ENCODE data around the gene APLP1.
"Not testable (repeated sequence)": the region's sequence is repeated elsewhere in the genome, so short reads cannot be mapped to it uniquely, and the experiment has no call there.

APLP1 gene

DNA sequence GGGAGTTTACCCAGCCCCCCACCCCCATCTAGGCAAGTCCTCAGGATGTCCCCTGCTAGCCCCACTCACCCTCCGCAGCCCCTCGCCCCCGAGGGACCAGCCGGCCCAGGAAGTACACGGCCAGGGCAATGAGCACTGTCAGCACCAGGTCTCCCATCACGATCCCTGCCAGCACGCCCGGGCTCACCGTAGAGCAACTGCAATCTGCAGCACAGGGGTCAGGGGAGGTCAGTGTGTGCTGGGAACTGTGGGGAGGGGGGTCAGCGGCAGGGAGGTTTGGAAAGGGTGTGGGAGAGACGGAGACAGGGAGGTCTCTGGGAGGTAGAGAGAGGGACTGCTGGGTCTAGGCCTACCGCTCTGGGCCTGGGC lies 39.0 kb downstream of the APLP1 start:
- DNase-seq, result no peak

DNA sequence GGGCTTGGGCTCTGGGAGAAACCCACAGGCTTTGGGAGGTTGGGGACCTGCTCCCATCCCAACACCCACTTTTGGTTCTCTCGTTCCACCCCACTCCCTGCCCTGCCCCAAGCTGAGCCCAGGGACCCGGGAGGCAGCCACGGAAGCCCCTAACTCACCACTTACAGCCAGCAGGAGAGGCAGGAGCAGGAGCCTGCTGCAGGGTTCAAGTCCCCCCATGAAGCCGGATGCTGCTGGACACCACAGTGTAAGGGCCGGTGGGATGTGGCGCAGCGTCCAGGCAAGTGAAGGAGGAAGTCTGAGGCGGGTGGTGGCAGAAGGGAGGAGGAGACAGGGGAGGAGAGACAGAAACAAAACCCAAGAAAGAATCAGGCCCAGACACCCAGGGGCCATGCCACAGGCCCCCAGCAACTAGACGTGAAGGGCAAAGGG lies 39.7 kb downstream of the APLP1 start, which contains the start of gene TYROBP:
Gene TYROBP, minus strand, starts transcription at position 286 of the 432 bp plus-strand sequence. Its CDS starts 67 bp downstream, at position 219.
- DNase-seq, result no peak

DNA sequence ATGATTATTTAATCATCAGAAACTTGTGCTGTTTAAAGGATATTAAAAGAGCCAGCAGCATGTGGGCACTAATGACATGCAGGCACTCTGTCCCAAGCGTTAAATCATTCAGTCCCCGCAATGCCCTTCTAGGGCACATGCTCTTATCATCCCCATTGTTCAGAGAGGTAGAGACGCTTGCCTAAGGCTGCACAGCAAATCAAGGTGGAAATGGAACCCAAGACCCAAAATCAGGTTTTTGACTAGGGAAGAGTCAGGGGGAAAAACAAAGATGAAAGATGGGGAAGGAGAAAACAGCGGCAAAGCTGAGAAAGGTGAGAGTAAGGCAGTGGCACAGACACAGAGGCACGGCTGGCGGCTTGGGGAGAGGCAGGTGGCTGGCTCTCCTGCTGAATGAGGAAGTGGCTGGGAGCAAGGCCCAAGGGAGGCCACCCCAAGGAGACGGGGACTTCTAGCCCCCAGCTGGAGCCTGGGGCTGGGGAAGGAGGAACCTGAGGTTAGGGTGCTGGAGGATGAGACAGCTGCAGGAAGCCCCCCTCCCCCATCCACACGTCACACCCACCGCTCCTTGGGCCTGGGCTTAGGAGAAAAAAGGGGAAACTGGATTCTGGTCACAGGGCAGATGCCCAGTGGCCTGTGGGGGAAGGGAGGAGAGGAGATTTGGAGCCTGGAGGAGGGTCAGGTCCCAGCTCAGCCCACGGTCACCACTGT lies 40.8 kb downstream of the APLP1 start:
- no peak for DNase-seq

DNA sequence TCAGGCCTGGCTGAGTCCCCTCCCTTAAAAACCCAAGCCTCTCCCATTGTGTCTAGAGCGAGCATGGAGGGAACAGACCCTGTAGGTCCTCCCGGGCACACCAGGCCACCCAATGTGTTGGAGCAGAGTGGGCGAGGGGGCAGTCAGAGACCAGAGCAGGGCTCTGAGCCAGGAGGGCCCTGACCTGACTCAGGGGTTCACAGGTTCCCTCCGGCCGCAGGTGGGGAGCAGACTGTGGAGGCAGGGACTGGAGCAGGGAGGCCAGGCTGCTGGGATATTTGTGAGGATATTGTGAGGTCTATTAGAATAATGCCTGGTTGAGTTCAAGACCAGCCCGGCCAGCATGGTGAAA lies 41.3 kb downstream of the APLP1 start:
- DNase-seq, result no peak

DNA sequence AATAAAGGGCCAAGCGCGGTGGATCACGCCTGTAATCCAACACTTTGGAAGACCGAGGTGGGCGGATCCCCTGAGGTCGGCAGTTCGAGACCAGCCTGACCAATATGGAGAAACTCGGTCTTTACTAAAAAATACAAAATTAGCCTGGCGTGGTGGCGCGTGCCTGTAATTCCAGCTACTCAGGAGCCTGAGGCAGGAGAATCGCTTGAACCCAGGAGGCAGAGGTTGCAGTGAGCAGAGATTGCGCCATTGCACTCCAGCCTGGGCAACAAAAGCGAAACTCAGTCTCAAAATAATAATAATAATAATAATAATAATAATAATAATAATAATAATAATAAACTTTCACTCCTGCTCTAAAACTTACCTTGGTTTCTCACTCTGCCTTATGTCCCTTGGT lies 42.0 kb downstream of the APLP1 start:
- not testable (repeated sequence) for DNase-seq

DNA sequence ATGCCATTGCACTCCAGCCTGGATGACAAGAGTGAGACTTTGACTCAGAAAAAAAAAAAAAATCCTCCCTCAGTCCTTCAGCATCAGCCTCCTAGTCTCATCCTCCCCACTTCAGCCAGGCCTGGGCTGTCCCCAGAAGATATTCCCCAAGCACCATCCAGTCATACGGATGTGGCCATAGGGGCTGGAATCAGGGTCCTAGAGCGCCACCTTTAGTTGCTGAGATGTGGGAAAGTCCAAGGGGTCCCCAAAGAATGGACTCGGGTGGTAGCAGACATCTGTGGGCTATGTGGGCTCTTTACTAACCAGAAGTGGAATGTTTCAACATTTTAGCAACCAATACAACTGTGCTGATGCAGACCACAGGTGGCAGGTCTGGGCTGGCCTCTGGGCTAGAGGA lies 42.8 kb downstream of the APLP1 start:
- no peak for DNase-seq

DNA sequence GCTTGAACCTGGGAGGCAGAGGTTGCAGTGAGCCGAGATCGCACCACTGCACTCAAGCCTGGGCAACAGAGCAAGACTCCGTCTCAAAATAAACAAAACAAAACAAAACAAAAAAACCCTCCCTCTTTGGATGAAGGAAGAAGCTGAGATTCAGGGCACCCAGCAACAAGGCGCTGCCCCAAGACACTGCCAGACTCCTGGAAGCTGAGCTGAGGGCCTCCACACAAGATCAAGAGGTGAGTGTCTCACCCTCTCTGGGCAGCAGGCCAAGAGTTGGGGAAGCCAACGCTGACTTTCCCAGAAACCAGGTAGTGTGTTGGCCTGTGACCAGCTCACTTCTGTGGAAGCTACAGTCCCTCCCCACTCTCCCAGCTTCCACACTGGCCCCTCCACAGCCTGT lies 43.4 kb downstream of the APLP1 start:
- no peak for DNase-seq

DNA sequence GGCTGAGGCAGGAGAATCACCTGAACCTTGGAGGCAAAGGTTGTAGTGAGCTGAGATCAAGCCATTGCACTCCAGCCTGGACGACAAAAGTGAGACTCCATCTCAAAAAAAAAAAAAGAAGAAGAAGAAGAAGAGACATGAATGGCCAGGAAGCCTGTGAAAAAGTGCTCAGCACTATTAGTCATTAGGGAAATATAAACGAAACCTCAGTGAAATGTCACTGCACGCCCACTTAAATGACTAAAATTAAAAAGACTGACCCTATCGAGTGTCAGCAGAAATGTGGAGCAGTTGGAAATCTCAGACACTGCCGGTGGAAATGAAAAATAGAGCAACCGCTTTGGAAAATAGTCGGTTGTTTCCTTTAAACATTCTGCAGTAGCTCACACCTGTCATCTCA lies 45.2 kb downstream of the APLP1 start:
- no peak for DNase-seq

DNA sequence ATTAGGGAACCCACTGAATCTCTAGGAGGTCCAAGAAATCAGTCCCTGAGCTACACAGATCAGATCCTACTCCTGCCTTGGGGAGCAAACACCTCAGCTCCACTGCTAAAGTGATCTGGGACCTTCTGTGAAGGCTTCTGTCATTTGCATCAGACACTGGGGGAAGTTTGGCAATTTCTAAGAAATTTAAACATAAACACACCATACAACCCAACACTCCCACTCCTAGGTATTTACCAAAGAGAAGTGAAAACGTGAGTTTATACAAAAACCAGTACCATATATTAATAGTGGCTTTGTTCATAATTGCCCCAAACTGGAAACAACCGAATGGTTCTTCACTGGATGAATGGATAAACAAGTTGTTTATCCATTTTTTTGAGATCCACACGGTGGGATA lies 47.1 kb downstream of the APLP1 start:
- no peak for DNase-seq

DNA sequence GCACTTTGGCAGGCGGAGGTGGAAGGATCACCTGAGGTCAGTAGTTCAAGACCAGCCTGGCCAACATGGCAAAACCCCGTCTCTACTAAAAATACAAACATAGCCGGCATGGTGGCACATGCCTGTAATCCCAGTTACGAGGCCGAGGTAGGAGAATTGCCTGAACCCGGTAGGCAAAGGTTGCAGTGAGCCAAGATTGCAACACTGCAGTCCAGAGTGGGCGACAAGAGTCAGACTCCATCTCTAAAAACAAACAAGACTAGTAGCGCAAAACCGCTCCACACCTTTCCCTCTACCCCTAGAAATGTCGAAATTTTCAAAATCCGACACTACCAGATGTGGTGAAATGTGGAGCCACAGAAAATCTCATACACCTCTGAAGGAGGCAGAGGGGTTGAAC lies 50.9 kb downstream of the APLP1 start:
- no peak for DNase-seq

DNA sequence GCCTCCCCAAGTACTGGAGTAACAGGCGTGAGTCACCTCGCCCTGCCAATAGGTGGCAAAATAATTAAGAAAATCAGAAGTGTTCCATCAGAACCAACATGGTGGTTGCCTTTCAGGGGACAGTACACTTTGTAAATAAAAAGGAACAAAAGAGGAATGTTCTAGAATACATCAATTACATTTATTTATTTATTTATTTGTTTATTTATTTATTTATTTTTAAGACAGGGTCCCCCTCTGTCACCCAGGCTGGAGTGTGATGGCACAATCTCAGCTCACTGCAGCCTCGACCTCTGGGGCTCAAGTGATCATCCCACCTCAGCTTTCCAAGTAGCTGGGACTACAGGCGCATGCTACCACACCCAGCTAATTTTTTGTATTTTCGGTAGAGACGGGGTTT lies 52.6 kb downstream of the APLP1 start:
- no peak for DNase-seq

DNA sequence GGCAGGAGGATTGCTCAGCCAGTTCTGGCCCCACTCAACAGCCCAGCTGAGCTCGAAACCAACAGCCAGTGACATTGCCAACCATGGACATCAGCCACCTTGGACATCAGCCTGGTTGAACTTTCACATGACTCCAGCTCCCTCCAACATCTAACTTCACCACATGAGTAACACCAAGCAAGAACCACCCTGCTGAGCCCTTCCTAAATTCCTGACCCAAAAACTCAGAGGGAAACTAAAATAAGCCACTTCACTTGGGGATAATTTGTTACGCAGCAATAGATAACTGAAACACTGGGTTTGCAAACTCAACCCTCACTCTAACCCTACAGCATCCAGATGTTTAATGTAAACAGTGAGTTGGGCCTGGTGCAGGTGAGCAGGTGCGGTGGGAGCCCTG lies 57.1 kb downstream of the APLP1 start:
- DNase-seq, result no peak

DNA sequence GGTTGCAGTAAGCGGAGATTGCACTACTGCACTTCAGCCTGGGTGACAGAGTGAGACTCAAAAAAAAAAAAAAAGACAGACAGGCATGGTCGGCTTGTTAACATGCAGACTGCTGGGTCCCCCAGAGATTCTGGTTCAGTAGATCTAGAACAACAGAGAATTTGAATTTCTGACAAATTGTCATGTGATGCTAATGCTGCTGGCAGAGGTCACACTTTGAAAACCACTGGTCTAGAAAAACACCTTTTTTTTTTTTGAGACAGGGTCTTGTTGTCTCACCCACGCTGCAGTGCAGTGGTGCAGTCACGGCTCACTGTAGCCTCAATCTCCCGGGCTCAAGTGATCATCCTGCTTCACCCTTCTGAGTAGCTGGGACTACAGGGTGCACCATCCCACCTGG lies 60.1 kb downstream of the APLP1 start:
- DNase-seq, result no peak
